Right lung (tissue), 5 donors: Measurements from ENCODE around the gene PRKCE. TPM values are rescaled to one million over a fixed set of nuclear protein-coding genes. Genes with fewer than 3 reads are reported as not detected.

ENCODE experiments used
- DNase-seq, 2 donors: peaks; one replicate each; pipeline ENCODE4 v3.0.0-alpha.2; 2013
- polyA plus RNA-seq, 5 donors: library from polyadenylated mRNA; unstranded; fragments of 120-200 nt; gene quantifications; one replicate each; pipeline versions ENCODE4 v1.2.1 to v1.2.3, GENCODE V29; 2013; ENCODE audit warnings: inconsistent platforms in 1 of 5, low replicate concordance in 1 of 5; ENCODE audit not compliant: insufficient read length in 5 of 5, insufficient read depth in 1 of 5

The PRKCE gene
- polyA plus RNA-seq, 5 donors: 12.5 to 14.5 (median 12.8) TPM

DNA sequence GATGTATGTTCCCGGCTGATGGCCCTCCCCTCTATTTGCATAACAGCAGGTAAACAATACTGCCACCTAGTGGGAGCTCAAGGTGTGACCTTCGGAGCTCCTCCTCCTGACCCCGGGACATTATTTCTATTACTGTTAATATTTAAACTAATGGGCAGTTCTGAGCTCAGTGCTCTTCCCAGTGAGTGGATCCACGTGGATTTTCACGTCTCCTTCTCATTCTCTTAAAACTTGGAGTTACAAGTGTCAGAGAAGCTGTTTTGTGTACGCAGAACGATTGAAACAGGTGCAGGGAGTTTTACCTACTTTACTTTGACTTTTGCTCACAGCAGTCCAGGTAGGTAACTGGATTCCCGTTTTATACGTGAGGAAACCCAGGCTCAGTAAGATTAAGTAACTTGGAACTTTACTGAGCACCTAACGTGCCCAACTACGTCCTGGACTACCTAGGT lies 127.3 kb downstream of the PRKCE start:
- DNase-seq: no peak

DNA sequence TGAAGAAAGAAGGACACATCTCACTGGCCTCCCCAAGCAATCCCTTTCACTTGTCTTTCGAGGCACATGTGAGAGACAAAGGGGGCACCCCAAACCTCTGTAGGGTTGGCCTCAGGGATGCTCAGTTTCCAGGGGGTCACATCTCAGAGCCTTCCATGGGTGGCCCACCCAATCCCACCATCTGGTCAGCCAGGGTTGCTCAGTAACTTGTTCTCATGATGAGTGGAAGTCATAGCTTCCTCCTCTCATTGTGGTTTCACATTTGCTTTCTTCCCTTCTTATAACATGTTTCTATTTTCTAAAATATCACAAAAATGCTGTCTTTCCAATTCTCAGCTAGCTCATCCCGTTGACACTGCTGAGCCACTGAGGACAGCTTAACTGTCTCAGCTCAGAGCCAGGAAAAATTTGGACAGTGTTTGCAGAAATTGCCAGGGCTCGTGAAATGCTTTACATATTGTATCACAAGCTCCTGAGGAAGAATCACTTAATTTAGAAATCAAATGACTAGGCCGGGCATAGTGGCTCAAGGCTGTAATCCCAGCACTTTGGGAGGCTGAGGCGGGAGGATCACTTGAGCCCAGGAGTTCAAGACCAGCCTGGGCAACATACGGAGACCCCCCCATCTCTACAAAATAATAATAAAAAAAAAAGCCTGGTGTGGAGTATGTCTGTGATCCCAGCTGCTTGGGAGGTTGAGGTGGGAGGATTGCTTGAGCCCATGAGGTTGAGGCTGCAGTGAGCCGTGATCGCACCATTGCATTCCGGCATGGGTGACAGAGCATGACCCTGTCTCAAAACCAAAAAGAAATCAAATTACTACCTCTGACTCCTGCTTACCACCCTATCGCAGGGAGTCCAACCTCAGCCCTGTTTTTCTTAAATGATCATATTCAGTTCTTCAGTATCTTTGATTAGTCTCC lies 129.3 kb downstream of the PRKCE start:
- DNase-seq: no peak

DNA sequence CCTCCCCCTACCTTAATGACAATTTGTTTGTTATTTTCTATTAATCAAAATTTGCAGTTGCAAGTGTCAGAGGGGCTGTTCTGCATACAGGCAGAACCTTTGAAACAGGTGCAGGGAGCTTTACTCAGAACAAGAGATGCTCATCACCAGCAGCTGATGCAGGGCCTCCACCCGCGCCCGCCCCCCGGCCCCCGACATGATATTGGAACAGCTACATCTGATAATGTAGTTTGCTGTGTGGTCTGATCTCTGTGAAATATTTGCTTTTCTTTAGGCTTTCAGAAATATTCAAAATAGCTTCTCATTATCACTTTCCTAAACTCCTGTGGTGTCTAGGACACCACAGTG lies 130.0 kb downstream of the PRKCE start:
- DNase-seq: no peak

DNA sequence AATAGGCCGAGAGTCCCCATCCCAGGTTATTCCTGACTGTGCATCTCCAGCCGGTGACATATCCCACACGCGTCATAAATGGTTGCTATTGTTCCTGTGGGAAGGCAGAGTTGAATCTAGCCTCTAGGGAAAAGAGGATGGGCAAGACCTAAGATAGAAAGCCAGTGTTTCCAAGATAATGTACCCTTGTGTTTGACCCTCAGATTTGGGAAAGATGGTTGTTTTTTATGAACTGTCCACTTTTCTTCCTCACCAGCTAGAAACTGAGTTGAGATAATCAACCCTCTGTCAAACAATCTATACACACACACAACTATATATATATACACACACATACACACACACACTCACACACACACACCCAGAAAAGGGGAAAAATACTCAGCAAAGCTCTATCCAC lies 131.0 kb downstream of the PRKCE start:
- DNase-seq: no peak

DNA sequence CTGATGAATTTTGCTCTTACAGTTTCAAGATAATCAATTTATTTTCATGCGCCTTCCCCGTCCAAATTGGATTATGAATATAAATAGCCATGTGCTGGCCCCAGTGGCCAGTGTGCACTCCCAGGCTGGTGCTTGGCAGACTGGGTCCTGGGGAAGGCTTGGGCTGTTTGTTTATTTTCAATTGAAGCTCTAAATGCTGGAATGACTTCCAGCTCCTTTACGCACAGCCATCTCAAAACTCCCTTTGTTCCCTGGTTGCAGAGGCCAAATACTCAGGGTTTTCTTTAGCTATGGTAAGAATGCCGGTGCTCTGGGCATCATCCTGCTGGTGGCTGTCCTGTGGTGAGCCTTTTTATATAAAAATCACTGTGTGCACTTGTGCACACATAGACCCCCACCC lies 131.5 kb downstream of the PRKCE start:
- no peak for DNase-seq

DNA sequence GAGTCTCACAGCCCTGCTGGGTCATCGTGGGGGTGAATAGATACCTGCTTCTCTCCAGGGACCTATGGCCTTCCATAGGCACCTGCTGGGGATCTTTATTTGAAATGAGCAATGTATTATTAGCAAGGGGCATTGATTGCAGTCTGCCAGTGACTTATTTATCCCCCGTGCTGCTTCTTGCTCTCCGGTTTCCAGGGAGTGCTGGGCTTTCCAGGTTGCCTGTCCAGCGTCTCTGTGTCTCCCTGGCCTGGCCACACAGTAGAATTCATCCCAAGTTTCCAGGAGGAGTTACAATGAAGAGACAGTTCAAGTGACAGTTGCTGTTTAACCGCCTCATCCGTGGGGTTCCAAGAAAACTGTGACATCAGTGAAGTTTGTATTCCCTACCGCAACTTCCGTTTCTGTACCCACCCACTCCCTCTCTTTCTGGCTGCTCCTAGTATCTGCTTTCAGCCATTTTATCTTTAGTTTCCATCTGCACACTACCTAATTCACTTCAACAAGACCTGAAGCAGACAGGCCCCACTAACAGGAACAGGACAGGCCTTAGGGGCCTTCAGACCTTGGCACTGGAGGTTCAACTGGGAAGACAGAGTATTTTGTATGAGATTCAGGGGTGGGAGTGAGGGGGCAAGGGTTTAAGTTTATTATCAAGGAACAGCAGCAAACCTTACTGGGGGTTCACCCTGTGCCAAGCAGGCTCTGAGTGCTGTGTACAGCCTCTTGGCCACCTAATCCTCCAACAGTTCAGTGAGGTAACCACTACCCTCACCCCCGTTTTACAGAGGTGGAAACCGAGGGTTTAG lies 134.8 kb downstream of the PRKCE start:
- DNase-seq: no peak

DNA sequence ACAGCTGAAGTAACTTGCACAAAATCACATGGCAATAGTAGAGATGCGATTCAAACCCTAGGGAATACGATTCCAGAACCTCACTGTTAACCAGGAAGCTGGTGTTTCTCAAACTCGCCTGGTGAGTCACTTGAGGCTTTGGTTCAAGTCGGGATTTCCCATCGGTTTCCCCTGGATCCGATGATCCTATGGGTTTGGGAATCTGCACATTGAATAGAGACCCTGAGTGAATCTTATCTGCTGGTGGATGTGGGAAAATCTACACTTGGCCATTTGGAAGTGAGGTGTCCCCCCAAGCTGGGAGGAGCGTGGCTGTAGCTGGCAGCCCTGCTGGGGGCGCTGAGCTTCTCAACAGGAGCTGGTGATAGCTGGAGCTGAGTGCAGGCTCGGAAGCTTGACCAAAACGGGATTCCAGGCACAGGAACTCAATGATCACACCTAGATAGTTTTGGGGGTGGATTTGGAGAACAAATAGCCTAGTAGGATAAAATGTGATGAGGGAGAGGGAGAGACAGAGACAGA lies 135.4 kb downstream of the PRKCE start:
- no peak for DNase-seq

DNA sequence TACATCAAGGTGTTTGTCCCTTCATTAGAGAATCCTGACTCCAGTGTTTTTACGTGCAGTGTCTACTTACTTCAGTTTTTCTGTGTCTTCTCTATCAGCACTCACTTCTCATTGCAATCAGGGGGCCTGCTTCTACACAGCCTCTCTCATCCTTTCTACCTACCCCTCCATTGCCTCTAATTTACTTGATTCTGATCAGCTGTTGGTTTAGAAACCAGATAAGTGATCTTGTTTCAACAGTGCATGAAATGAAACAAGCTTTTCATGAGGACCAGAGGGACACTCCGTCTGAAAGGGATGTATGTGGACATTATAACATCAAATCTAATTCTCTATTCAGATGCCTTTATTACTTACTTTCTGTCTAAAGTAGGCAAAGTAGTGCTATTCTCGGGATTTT lies 136.9 kb downstream of the PRKCE start:
- DNase-seq: no peak

DNA sequence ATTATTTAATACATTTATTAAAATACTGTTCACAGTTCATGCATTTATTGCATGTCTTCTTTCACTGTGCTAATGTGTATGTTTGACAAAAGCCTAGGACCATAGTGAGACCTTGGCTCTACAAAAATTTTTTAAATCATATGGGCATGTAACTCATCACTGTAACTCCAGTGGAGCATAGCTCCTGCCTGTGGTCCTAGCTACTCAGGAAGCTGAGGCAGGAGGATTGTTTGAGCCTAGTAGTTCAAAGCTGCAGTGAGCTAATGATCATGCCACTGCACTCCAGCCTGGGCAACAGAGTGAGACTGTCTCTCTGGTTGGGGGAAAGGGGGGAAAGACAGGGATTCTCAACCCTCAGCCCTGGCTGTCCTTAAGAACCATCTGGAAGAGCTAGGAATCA lies 137.8 kb downstream of the PRKCE start:
- no peak for DNase-seq

DNA sequence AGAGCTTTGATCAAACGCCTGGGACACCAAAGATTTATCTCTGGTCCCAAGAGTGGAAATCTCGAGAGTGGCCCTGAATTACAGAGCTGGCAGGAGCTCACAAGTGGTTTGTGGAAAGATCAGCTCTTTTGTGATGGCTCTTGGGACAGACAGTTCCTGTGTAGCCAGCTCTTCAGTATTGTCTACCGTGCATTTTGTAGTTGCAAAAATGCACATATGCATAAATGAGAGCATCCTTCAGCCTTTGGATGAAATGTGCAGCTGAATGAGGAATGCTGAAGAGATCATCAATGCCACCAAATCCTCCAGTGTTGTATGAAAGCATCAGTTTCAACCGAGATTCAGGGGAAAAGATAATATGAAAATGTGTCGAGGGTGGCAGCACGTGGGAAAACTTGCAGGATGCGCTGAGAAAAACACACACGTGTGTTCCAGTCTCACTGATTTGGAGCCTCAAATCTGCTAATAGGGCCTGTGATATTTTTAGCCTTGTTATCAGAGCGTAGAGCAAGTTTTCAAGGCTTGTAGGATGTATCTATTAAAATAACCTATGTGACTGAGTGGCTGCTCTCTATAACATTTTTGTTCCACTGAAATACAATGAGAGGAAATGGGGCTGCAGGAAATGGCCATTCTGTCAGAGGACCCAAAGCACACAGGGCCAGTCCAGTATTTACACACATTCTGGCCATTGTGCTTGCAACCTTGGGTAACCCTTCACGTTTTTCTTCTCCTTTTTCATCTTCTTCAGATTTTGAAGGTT lies 138.7 kb downstream of the PRKCE start:
- no peak for DNase-seq

DNA sequence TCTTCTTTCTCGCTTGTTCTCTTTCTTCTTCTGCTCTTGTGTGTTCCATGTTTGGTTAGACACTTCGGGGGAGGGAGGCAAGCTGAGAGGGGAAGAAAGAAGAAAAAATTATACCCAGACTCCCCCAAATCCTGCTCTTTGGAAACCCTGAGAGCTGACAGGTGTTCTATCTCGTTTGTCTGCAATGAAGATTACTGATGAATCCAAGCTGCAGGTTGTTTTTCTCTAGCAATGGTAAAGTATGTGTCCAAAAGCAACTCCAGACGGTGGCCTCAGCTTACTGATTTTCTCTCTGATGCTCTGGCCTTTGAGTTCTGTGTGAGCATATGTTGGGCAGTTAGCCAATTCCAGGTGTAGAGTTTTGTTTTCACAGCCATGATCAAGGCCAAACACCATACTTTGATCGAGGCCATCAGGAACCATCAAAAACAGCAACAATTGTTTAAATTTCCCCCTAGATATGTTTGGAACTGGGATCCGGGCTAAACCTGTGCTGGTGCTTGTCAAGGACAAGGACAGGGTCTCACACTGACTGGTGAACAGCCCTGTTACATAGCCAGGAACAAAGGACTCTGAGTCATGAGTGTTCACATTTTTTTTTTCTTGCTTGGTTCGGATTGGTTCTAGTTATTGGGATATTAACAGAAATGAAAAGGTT lies 142.0 kb downstream of the PRKCE start:
- no peak for DNase-seq

DNA sequence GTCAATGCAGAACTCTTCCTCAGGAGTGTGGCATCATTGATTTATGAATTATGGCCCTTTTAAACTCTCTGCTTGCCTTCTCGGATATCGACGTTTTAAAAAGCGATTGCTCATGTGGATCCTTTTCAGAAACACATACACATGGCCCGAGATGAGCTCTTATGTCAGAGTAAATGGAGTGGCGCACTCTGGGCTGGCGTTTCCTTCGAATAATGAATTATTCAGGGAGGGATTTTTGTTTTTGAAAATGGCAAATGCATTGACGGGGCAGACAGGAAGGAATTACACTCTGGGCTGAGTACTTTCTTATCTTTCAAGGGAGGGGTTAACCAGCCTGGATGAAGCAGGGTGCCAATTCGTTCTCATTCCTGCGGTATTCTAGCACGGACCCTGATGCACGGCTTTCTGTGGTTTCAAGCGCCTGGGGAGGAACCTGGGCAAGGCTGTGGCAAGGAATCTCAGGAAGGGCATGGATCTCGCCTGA lies 142.7 kb downstream of the PRKCE start:
- DNase-seq: no peak

DNA sequence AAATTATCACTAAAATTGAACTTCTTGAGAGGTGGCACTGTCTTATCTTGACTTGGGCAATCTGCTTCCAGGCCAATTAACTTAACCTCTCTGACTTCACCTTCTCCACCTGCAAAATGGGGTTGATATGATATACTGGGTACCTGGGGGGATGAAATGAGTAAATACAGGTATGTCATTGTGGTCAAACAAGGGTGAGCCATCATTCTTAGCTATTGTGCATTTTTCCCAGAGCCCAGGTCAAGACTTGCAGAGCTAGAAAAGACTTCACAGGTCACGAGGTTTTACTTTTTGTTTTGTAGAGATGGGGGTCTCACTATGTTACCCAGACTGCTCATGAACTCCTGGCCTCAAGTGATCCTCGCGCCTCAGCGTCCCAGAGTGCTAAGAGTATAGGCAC lies 145.0 kb downstream of the PRKCE start:
- DNase-seq: no peak

DNA sequence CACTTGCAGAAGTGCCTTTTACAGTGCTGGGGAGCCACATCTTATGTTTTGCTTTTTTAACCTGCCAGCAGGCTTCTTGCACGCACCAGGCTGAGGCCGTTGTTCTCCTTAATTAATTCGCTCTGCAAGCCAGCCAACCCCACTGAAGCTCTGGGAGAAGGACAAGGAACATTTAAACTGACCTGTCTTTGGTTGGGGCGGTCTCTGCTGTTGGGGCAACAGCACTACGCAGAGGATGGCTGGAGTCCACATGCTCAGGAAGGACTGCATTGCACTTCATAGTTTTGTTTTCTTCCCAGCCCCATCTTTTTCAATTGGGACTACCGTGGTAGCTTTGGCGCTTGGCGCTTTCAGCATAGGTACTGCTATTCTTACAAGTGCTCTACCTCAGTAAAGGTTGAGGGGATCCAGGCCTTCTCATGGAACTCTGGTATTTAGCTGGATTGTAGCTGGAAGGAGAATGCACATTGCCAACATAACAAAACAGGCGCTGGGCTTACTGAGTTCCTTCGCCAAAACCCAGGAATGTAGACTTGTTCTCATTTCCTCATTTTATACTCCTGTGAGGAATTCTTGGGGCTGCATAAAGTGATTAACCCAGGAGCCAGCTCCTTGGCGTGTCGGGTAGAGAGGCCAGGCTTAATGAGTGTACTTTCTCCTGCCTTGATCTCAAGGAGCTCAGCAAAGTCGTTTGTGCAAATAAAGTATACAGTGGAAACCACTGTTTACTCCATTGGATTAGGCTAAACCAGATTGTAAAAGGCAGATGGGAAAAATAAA lies 146.2 kb downstream of the PRKCE start:
- DNase-seq: no peak

DNA sequence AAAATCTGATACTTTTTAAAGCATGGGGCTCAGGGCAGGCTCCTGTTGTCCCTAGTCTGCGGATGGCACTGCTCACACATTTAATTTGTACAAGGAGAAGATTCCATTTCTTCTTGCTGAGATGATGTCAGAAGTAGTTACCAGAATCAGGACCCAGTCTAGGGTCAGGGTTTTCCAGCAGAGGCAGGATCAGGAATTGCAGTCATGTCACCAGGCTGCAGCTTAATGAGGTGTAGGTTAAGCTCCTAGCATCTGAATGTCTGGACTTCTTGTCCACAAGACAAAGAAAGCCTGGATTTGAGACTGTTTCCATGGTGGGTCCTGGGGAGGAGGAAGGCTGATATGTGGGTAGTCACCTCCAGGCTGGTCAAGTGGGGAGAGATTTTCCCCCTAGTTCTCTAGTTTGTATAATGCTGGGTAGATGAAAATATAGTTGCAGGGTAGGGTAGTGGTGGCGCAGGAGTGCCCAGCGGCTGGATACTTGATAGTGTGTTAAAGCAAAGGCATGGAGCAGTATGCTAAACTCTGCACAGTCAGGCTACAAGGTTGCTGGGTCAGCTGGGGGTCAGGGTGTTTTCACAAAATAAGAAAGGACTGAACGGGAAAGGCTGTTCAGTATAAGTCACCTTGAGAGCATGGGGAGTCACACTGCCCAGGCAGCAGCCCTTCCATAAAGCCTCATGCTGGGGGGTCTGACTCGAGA lies 148.4 kb downstream of the PRKCE start:
- DNase-seq: no peak

DNA sequence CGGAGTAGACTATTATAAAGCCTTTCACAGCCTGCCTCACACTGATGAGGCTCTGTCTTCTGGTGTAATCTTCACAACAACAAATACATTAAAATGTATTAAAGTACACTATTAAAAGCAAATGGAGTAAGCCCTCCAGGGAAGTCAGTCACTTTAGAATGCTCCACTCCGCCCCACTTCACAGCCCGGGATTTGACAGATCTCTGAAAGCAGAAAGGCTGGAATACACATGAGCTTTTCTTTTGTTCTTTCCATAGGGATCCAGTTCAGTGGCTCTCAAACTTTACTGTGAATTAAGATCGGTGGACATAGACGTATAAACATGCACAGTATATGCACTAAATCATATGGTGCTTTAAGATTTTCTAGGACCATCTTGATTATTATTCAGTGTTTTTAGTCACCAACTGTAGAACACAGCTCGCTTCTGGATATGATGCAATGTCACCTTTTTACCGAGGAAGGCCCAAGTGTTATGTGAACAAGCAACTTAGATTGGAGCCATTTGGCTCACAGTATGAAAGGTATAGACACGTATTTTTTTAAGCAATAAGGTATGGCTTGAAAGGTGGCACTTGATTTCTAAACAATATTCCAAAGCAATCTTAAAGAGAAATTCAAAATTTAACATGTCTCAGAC lies 151.1 kb downstream of the PRKCE start:
- DNase-seq: no peak

DNA sequence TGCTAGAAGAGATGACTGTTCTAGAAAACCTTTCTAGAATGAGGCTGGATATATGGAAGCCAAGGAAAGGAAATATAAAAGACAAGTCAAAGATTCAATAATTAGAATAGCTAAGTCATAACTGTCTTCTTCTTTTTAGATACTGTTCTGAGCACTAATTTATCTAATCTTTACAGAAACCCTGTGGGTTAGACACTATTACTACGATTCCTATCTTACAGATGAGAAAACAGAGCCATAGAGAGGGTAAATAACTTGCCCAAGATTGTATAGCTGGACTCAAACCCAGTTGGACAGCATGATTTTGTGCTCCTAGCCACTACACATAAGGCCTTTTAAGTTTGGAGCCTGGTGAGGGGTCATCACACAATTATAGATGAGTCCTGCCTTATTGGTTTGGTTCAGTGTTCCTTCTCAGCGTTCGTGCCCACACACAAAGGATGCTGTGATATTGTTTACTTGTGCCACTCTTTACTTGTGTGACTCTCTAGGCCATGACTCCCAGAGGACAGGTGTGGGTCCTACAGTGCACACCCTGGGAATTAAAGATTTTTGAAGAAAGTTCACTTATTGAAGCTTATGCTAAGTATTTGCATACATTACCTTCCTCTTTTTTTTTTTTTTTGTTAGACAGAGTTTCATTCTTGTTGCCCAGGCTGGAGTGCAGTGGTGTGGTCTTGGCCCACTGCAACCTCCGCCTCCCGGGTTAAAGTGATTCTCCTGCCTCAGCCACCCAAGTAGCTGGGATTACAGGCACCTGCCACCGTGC lies 153.7 kb downstream of the PRKCE start:
- DNase-seq: no peak

DNA sequence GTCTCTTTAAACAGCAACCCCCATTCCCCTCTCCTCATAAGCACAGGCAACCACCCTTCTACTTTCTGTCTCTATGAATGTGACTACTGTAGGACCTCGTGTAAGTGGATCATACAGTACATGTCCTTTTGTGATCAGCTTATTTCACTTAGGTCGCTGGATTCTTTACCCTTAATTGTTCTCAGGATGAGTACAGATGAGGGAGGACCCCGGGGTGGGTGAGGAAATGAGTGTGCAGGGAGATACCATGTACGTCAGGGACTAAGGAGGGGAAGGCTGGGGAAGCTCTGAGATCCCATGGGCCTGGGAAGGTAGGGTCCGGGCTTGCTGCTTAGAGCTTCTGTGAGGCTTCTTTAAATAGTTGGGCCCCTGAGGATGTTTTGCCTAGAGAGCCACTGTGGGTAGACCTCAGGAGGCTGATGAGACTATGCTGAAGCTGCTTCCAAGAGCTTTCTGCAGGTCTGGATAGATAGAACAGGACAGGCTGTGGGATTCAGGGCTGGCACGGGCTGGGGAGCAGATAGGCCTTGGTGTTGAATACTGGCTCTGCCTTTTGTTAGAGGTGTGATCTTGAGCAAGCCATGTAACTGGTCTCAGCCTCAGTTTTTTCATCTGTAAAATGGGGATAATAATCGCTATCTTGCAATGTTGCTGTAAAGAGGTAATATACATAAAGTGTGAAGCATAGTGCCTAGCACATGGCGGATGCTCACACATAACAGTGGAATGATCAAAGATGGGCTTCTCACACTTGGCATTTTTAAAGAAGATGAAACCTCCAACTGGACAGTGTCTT lies 155.3 kb downstream of the PRKCE start:
- DNase-seq: no peak
